Endothelial cell of umbilical vein (primary cell): ENCODE results near the gene DLL4. TPM values are rescaled to one million over a fixed set of nuclear protein-coding genes. Genes with fewer than 3 reads are reported as not detected.

Experiments used
- BruUV-seq: library from RNA; stranded (reverse); fragments of 400-500 nt; replicated peaks from 2 replicates; lab custom pipeline; 2021; lab: Mats Ljungman, UMichigan
- CTCF ChIA-PET: fragments of 300-600, 350-600 bp; sonication (Branson Sonifier 250); formaldehyde crosslinking; loops from one replicate; lab custom pipeline; 2021; ENCODE audit warnings: antibody characterized with exemption, inconsistent platforms; lab: Charles Lee
- POLR2A ChIA-PET: fragments of 300-600, 350-600 bp; sonication (Branson Sonifier 250); formaldehyde crosslinking; loops from one replicate; lab custom pipeline; 2021; ENCODE audit warnings: antibody characterized with exemption, inconsistent platforms; lab: Charles Lee
- DNase-seq: peaks from one replicate; pipeline ENCODE4 v3.0.0-alpha.2; 2011; ENCODE audit warnings: low read depth, low spot score
- FAIRE-seq: peaks from 2 replicates; lab custom pipeline; 2011; peaks lifted over from hg19 to GRCh38; lab: Jason Lieb, UNC
- H2AFZ ChIP-seq: 2 replicates; pipeline ENCODE4 v1.6.0; 2012; ENCODE audit warnings: low read depth, low read length, control low read depth, inconsistent platforms
- H3K27ac ChIP-seq: 2 replicates; pipeline ENCODE4 v1.5.1; 2011; ENCODE audit warnings: low read depth, mild to moderate bottlenecking, control low read depth, low read length, moderate library complexity; ENCODE audit not compliant: insufficient read depth
- H3K27me3 ChIP-seq, 2 experiments: 2 replicates each; pipeline versions ENCODE4 v1.6.0 to v1.6.1; 2011; ENCODE audit warnings: low read length in 2 of 2, mixed read lengths in 1 of 2; ENCODE audit not compliant: control insufficient read depth in 2 of 2, insufficient read depth in 2 of 2
- H3K36me3 ChIP-seq, 2 experiments: 2 replicates in 1 of 2; 3 replicates in 1 of 2; pipeline ENCODE4 v1.5.1; 2011; ENCODE audit warnings: low read length in 2 of 2, mild to moderate bottlenecking in 1 of 2, moderate library complexity in 1 of 2; ENCODE audit not compliant: control insufficient read depth in 2 of 2, insufficient read depth in 2 of 2; ENCODE audit errors: extremely low read depth in 1 of 2
- H3K4me1 ChIP-seq: 3 replicates; pipeline ENCODE4 v1.5.1; 2011; ENCODE audit warnings: mild to moderate bottlenecking, low read length; ENCODE audit not compliant: control insufficient read depth, insufficient read depth; ENCODE audit errors: extremely low read depth
- H3K4me2 ChIP-seq: 2 replicates; pipeline ENCODE4 v1.6.1; 2011; ENCODE audit warnings: low read length, control low read depth, mixed read lengths; ENCODE audit not compliant: insufficient read depth
- H3K4me3 ChIP-seq, 3 experiments: fragments of 200-600 bp in 1 of 3; sonication (generic), shearing (Covaris generic) in 1 of 3; replicated peaks in 1 of 3; 2 replicates each; pipeline ENCODE4 v1.5.1; 2011 to 2016; ENCODE audit warnings: control low read depth in 3 of 3, low read length in 3 of 3, mild to moderate bottlenecking in 2 of 3, inconsistent platforms in 1 of 3, low read depth in 1 of 3, moderate library complexity in 1 of 3; ENCODE audit not compliant: insufficient read depth in 1 of 3
- H3K79me2 ChIP-seq: 2 replicates; pipeline ENCODE4 v1.6.0; 2012; ENCODE audit warnings: low read length, inconsistent platforms; ENCODE audit not compliant: control insufficient read depth, insufficient read depth
- H3K9ac ChIP-seq: replicated peaks from 2 replicates; pipeline ENCODE3; 2011; ENCODE audit warnings: low read length, control low read depth; ENCODE audit not compliant: insufficient read depth; ENCODE audit errors: extremely low read depth
- H3K9me1 ChIP-seq: replicated peaks from 3 replicates; pipeline ENCODE4 v1.6.0; 2011; ENCODE audit warnings: mild to moderate bottlenecking, low read length; ENCODE audit not compliant: control insufficient read depth, insufficient read depth; ENCODE audit errors: extremely low read depth
- H3K9me3 ChIP-seq: replicated peaks from 2 replicates; pipeline ENCODE4 v1.5.1; 2012; ENCODE audit warnings: low read length, inconsistent platforms; ENCODE audit not compliant: control insufficient read depth, insufficient read depth
- H4K20me1 ChIP-seq: replicated peaks from 2 replicates; pipeline ENCODE3; 2011; ENCODE audit warnings: mild to moderate bottlenecking, low read length; ENCODE audit not compliant: control insufficient read depth, insufficient read depth; ENCODE audit errors: extremely low read depth
- CTCF ChIP-seq, 2 donors: IDR thresholded peaks; 1 replicate in 1 of 2; 2 replicates in 1 of 2; pipeline ENCODE4 v1.5.1; 2011; ENCODE audit warnings: low read length in 2 of 2, mild to moderate bottlenecking in 2 of 2, moderate library complexity in 2 of 2, control low read depth in 1 of 2, inconsistent platforms in 1 of 2, low read depth in 1 of 2; ENCODE audit not compliant: insufficient read depth in 1 of 2; ENCODE audit errors: extremely low read depth in 1 of 2
- EZH2 ChIP-seq: IDR thresholded peaks from 2 replicates; pipeline ENCODE4 v1.6.1; 2012; ENCODE audit warnings: borderline replicate concordance, low read depth, mild to moderate bottlenecking, moderate library complexity, low read length, inconsistent platforms; ENCODE audit not compliant: severe bottlenecking
- FOS ChIP-seq: IDR thresholded peaks from 2 replicates; pipeline ENCODE4 v1.6.1; 2011; ENCODE audit warnings: mild to moderate bottlenecking, low read length, moderate library complexity, borderline replicate concordance; ENCODE audit not compliant: insufficient read depth
- MYC ChIP-seq: IDR thresholded peaks from one replicate; pipeline ENCODE4 v1.6.1; 2011; ENCODE audit warnings: mild to moderate bottlenecking, low read depth, low read length
- POLR2A ChIP-seq: IDR thresholded peaks from 2 replicates; pipeline ENCODE4 v1.6.1; 2012; ENCODE audit warnings: low read depth, mild to moderate bottlenecking, control low read depth, low read length
- POLR2AphosphoS5 ChIP-seq: IDR thresholded peaks from 2 replicates; pipeline ENCODE4 v1.6.1; 2012; ENCODE audit warnings: low read depth, mild to moderate bottlenecking, control low read depth, low read length, moderate library complexity; ENCODE audit not compliant: insufficient read depth
- dilution Hi-C: fragments of 300-500 bp; cut with MboI; formaldehyde crosslinking; loops from one replicate; pipeline ENCODE4 v1.15.0; 2019; ENCODE audit warnings: low sequenced_read_pairs; ENCODE audit not compliant: extremely low pct_ligation_motif_present
- intact Hi-C: fragments of 100-400 bp; cut with micrococcal nuclease; formaldehyde crosslinking; loops from one replicate; pipeline ENCODE4 v1.10.0; 2022
- polyA plus RNA-seq, 4 experiments: library from polyadenylated mRNA; depleted of rRNA in 3 of 4; stranded (reverse) in 3 of 4; unstranded in 1 of 4; fragments of >200 nt; gene quantifications; 2 replicates each; pipeline versions ENCODE4 v1.2.1 to v1.2.3, GENCODE V29; 2011 to 2012; ENCODE audit warnings: missing spikeins in 1 of 4
- total RNA-seq: library from RNA; stranded (reverse); gene quantifications from 2 replicates; pipeline ENCODE4 v1.2.3, GENCODE V29; 2021

DLL4 gene
- total and polyA plus RNA-seq, 2 donors (not counting 3 experiments of a cell fraction or from before 2014, with no cell fraction given) = 55.2 to 57.8 TPM

- H3K27ac ChIP-seq = peak within 1 kb of the TSS; percentile 61
- H3K36me3 ChIP-seq = peaks cover 0 to 2% of the 10 kb centered on the region in 2 experiments
- DNase-seq (peak; percentile 98), FAIRE-seq (peak; percentile 99)
- H2AFZ ChIP-seq = peak within 1 kb of the TSS; percentile 81
- dilution Hi-C loops (no loop called here), intact Hi-C loops (loop anchor here (1.0 to 2.0 kb wide), 3 partner anchors 11 to 47 kb away; no protein-coding TSS in a partner anchor)
- H3K9me1 ChIP-seq = no peaks in the 10 kb centered on the region
- CTCF ChIA-PET = interaction anchor here (0.6 to 9.3 kb wide), 14 partner anchors 11 to 109 kb away, joined by 3 to 101 read pairs (median 5); partner anchors contain the start of genes SPINT1 and VPS18
- H3K27me3 ChIP-seq = no peaks in the 10 kb centered on the region
- POLR2A ChIA-PET = interaction anchor here (0.6 to 1.7 kb wide), 9 partner anchors 9 to 65 kb away, joined by 3 to 19 read pairs (median 3); partner anchors contain the start of gene DLL4
- no peaks in the 10 kb centered on the region for H3K9me3 ChIP-seq
- H3K9ac ChIP-seq = peak within 1 kb of the TSS; percentile 71
- no peaks in the 10 kb centered on the region for H3K79me2 ChIP-seq
- H3K4me2 ChIP-seq = peak within 1 kb of the TSS; percentile 67
- H3K4me1 ChIP-seq = peaks cover 10% of the 10 kb centered on the region
- H4K20me1 ChIP-seq = no peaks in the 10 kb centered on the region
- H3K4me3 ChIP-seq = peak within 1 kb of the TSS; percentile 32 to 90 (median 37)
- TF ChIP-seq FOS (no peak), POLR2A (peak; percentile 77), MYC (no peak), EZH2 (no peak), POLR2AphosphoS5 (peak; percentile 61), CTCF (IDR thresholded peaks at IDR 0.05; ENCODE audit: extremely low read depth in 1 of 2, insufficient read depth in 1 of 2, low read depth in 1 of 2, low read length in 2 of 2) (peak in 1 of 2 donors; percentile 9)
- no TSS peak for BruUV-seq
These were observed 24.0 kb downstream of the DLL4 start, which contains the start of gene CHAC1 for GRCh38 chr15:40952901-40953712. Gene CHAC1, plus strand, starts transcription at chr15:40953471. Its CDS starts 113 bp downstream, at chr15:40953584.
